Urinary bladder (tissue), 4 donors: Measurements from ENCODE around the gene ATP8A2. TPM values are rescaled to one million over a fixed set of nuclear protein-coding genes. Genes with fewer than 3 reads are reported as not detected.

ENCODE experiments used
- DNase-seq: peaks from one replicate; pipeline ENCODE4 v3.0.0-alpha.2; 2015; ENCODE audit errors: extremely low spot score
- H3K27ac ChIP-seq: one replicate; pipeline ENCODE4 v1.5.1; 2013; ENCODE audit warnings: low read depth, mild to moderate bottlenecking, moderate library complexity
- H3K36me3 ChIP-seq: one replicate; pipeline ENCODE4 v1.6.1; 2013; ENCODE audit warnings: mild to moderate bottlenecking, moderate library complexity; ENCODE audit not compliant: insufficient read depth
- H3K4me1 ChIP-seq: one replicate; pipeline ENCODE4 v1.6.1; 2013; ENCODE audit warnings: mild to moderate bottlenecking, moderate library complexity; ENCODE audit not compliant: insufficient read depth
- H3K4me3 ChIP-seq: one replicate; pipeline ENCODE4 v1.5.1; 2013; ENCODE audit warnings: low read depth, low read length
- WGBS: extraction: QIAGEN DNeasy Blood & Tissue Kit; methylation state at CpG from one replicate; pipeline ENCODE4 v1.1.7; 2013; 5-methylcytosine and 5-hydroxymethylcytosine counted together
- polyA plus RNA-seq: library from polyadenylated mRNA; stranded (reverse); fragments of 200-250 nt; gene quantifications from one replicate; pipeline ENCODE4 v1.2.3, GENCODE V29; 2013
- total RNA-seq: library from RNA; depleted of rRNA; stranded (reverse); fragments of >200 nt; gene quantifications from one replicate; pipeline ENCODE4 v1.2.3, GENCODE V29; 2014
- donor health status: healthy with polysubstance abuse.
- donor health status: healthy.

Gene ATP8A2
- total and polyA plus RNA-seq, 2 donors = 1.4 to 1.5 TPM

DNA sequence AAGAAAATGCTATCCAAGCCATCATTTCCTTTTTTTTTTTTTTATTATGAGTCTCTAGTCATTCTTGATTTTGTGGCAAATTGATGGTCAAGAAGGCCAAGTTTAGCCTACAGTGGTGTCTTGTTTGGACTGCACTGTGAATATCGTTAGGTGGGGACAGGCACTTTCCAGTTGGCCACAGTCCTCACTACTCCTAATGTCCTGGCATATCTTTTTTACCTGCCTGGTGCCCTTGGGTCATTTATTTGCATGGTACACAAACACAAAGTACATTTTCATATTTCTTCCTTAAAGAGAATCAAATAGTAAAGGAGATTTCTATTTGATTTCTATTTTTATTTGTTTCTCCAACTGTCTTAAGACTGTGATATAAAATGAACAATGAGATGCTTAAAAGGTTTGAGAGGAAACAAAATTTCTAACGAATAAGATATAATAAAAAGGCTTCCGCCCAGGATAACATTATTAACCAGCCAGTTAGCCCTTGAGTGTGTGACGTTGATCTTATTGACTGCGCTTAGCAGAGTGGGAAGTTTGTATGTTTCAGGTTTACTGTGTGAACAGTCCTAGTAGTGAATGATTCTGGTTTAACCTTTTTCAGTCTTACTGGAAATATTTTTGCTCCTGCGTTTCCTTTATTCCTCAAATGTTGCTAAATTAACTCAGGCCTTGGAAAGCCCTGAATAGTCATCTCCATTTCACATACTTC lies 312.0 kb downstream of the ATP8A2 start:
- DNase-seq = no peak
- H3K27ac ChIP-seq = no peak overlapping the region
- H3K4me3 ChIP-seq = no peak overlapping the region
- no peaks in the 10 kb centered on the region for H3K36me3 ChIP-seq
- WGBS = 88% methylated on average over 6 of the region's 6 CpGs
- H3K4me1 ChIP-seq = no peaks in the 10 kb centered on the region

DNA sequence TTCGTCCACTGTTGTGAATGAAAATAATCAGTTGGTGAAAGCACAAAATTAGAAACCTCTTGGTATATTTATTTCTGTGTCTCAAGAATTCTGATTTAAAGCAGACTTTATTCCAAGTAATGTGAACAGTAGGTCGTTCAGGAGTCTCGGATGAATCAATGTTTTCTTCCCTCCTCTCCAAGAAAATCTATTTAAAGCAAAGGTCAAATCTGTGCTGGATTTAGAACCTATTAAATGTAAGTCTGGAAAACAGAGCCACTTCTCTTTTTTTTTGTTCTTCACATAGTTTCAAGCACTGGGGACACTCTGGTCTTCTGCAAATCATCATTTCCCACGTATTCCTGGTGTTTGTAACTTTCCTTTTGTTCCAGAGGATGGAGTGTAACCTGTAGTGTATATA lies 312.7 kb downstream of the ATP8A2 start:
- no peak for DNase-seq
- H3K4me1 ChIP-seq = no peaks in the 10 kb centered on the region
- no peak overlapping the region for H3K27ac ChIP-seq
- H3K36me3 ChIP-seq = no peaks in the 10 kb centered on the region
- WGBS = 48% methylated on average over 4 of the region's 4 CpGs
- no peak overlapping the region for H3K4me3 ChIP-seq

DNA sequence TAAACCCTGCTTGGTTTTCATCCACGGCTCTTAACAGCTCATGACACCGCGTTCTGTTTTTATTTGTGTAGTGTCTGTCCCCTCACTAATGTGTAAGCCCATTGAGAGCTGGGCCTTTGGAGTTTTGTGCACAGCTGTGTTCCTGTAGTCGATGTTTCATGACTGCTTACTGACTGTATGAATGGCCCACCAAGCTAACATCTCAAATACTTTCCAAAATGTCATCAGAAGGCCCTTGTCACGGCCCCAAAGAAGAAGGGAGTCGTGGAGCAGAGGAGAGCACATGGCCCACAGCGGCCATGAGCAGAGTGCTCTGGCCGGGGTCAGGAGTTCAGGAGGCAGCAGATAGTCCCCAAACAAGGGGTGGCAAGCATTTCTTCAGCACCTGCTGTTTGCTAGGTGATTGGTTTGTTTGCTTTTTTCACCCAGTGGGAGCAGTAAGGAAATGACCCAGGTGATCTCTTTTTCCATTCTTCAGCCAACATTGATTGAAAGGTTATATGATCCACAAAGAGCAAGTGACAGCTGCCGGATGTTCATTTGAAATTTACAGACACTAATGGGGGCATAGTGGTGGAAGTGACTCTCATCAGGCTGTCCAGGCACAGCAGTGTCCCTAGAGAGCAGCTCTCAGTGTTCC lies 315.2 kb downstream of the ATP8A2 start:
- H3K36me3 ChIP-seq = no peaks in the 10 kb centered on the region
- no peaks in the 10 kb centered on the region for H3K4me1 ChIP-seq
- no peak overlapping the region for H3K27ac ChIP-seq
- 88% methylated on average over 9 of the region's 9 CpGs for WGBS
- H3K4me3 ChIP-seq = no peak overlapping the region
- DNase-seq = no peak

DNA sequence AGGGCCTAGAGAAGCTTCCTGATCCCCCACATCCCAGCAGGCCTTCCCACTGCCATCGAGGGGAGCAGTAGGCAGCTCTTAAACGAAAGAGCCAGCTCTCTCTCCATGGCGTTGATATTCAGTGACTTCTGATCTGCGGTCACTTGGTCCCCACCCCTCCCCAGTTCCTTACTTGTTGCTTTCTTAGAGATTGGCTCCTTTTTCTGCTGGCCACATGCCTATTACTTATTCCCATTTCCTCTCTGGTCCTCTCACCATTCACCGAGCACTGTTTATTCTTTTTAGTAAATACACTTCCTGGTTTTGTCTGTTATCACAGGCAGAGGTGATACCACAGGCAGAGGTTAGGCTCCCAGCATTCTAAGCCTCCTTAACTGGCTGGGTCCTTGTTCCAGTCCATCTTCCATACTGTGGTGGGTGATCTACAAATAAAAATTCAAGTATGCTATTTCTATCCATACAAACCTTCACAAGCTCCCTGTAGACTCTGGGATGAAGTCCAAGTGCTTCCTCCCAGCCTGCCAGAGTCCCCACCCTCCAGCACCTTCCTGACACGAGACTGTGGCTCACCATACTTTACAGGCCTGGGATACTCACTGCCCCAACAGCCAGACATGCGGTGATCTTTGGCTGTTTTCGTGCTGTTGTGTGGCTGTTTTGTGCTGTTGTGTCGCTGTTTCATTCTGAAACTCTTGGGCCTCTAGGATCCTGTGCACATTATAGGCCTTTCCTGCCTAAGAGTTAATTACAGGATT lies 315.9 kb downstream of the ATP8A2 start:
- DNase-seq = no peak
- Histone ChIP-seq H3K4me3 (no peak overlapping the region), H3K4me1 (no peaks in the 10 kb centered on the region), H3K27ac (no peak overlapping the region), H3K36me3 (no peaks in the 10 kb centered on the region)
- WGBS = 55% methylated on average over 9 of the region's 9 CpGs

DNA sequence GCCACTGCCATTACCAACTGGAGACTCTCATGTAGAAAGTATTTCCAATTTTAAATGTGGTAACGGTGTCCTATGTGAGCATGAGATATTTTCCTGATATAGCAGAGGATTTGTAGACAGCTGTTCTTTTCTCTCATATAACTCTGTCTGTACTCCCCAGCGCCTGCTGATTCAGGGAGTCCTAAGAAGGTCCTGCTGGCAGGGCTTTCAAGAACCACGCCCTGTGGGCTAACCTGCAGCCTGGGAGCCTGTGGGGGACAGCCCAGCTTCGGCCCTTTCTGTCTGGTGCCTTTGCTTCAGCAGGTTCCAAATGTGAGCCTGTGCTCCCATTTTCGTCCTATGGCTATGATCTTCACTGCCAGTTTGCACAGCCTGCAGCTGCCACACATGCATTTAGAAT lies 316.8 kb downstream of the ATP8A2 start:
- no peak for DNase-seq
- Histone ChIP-seq H3K27ac (no peak overlapping the region), H3K4me3 (no peak overlapping the region), H3K36me3 (no peaks in the 10 kb centered on the region), H3K4me1 (no peaks in the 10 kb centered on the region)
- 68% methylated on average over 5 of the region's 5 CpGs for WGBS

DNA sequence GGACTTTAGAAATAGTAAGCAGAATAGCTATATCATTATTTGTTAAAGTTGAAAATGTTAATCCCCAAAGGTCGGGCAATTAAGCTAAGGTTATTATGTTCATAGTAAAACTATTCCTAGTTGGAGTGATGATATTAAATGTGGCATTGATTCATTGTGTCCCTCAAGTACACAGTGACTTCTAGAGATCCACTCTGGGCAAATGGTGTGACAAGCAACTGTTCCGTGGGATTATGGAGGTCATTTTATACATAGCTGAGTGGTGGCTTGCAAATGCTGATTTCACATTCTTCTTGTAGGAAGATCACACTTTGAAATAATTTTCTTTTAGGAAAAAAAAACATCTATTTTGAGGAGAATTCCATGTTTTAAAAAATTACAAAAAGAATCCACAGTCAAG lies 317.8 kb downstream of the ATP8A2 start:
- no peak for DNase-seq
- Histone ChIP-seq H3K27ac (no peak overlapping the region), H3K36me3 (no peaks in the 10 kb centered on the region), H3K4me3 (no peak overlapping the region), H3K4me1 (no peaks in the 10 kb centered on the region)
- 86% methylated on average over 2 of the region's 2 CpGs for WGBS

DNA sequence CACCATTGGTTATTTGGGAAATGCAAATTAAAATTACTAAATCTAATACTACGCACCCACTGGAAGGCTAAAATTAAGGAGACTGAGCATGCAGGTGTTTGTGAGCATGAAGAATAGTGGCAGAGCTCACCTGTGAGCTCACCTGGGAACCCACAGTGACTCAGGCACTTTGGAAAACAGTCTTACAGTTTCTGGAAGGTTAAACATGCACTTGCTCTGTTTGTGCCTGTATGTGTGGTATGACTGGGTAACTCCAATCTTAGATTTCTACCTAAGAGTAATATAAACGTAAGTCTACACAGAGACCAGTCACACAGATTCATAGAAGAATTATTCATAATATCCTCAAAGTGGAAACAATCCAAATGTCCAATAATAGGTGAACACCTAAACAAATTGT lies 318.8 kb downstream of the ATP8A2 start:
- Histone ChIP-seq H3K27ac (no peak overlapping the region), H3K36me3 (no peaks in the 10 kb centered on the region), H3K4me1 (no peaks in the 10 kb centered on the region), H3K4me3 (no peak overlapping the region)
- no peak for DNase-seq
- WGBS = 90% methylated on average over 2 of the region's 2 CpGs

DNA sequence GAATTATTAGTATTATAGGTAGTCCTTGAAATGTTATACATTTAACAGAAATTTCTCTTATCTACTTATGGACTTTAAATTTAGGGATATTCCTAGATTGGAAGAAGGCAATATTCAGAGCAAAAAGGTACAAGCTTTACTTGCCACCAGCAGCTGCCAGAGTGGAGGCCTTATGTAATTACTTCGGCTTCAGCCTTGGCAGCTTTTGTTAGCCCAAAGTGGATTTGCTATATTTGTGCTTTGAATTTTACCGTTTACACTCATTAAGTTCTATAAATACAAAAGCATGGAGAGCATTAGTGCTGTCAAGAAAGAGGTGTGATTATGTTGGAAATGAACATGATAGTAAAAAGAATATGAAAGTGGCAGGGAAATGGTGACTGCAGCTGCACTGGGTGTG lies 319.9 kb downstream of the ATP8A2 start:
- H3K36me3 ChIP-seq = no peaks in the 10 kb centered on the region
- H3K4me1 ChIP-seq = no peaks in the 10 kb centered on the region
- no peak overlapping the region for H3K4me3 ChIP-seq
- WGBS = 42% methylated on average over 2 of the region's 2 CpGs
- DNase-seq = no peak
- H3K27ac ChIP-seq = no peak overlapping the region

DNA sequence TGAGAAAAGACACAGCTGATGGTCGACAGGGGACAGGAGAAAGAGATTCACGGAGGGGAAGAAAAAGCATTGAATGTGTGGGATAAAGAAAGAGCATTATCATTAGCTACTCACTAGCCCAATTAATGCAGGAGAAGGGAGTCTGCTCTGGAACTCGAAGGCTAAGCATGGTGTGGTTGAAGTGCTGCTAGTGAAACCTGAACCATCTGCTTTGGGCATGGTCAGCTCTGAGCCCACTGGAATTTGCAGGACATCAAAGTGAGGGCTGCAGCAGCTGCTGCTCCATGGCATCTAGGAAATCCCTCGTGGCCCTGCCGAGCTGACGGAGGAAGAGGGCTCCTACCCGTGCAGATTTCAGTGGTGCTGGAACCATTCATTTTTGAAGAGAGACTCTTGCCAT lies 320.3 kb downstream of the ATP8A2 start:
- no peak overlapping the region for H3K4me3 ChIP-seq
- H3K4me1 ChIP-seq = no peaks in the 10 kb centered on the region
- H3K36me3 ChIP-seq = no peaks in the 10 kb centered on the region
- H3K27ac ChIP-seq = no peak overlapping the region
- 22% methylated on average over 7 of the region's 7 CpGs for WGBS
- no peak for DNase-seq

DNA sequence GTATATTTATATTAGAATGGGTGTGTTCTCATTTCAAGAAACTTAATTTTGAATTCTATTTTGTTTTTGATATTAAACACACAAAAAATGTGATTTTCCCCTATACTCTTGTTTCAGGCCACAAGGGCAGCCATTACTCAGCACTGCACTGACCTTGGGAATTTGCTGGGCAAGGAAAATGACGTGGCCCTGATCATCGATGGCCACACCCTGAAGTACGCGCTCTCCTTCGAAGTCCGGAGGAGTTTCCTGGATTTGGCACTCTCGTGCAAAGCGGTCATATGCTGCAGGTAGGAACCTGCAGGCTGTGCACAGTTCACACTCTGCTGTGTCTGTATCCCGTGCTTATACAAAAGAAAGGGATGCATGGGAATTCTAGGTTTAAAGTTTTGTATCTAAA lies 327.3 kb downstream of the ATP8A2 start:
- DNase-seq = no peak
- Histone ChIP-seq H3K36me3 (no peaks in the 10 kb centered on the region), H3K27ac (no peak overlapping the region), H3K4me1 (no peaks in the 10 kb centered on the region), H3K4me3 (no peak overlapping the region)
- WGBS = 85% methylated on average over 9 of the region's 9 CpGs

DNA sequence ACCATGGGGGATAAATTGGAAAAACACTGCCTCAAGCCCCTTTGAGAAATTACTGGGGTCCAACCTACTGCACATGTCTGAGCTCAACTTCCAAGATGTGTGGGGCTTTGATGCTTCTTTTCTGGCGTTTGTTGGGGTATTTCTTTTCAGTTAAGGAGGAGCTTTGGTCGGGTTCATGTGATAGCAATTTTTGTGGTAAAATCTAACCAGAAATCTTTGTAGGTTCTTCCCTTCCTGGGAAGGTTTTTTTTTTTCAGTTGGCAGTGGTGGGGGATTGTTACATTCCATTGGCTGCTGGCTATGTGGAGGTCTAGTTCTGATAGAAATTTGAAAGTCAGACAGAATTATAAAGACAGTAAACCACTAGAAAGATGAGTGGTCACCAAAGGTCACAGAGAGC lies 327.8 kb downstream of the ATP8A2 start:
- Histone ChIP-seq H3K4me3 (no peak overlapping the region), H3K27ac (no peak overlapping the region), H3K4me1 (no peaks in the 10 kb centered on the region), H3K36me3 (no peaks in the 10 kb centered on the region)
- WGBS = 60% methylated on average over 2 of the region's 2 CpGs
- DNase-seq = no peak

DNA sequence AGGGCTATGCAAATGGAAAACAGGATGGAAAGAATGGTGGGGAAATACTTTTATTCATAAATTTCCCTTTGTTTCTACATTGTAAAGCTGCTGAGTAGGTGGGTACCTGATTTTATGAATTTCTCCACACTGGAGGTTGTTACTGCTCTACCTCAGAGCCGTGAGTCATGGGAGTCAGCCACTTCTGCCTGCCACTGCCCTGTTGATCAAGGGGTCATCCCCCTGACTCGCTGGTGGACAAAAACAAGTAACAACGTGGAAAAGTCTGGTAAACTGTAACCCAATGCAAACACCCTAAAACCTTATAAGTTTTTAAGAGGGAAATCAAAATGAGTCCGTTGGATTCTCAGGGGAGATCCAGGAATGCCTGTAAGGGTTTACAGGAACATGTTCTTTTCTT lies 329.5 kb downstream of the ATP8A2 start:
- Histone ChIP-seq H3K36me3 (no peaks in the 10 kb centered on the region), H3K4me3 (no peak overlapping the region), H3K4me1 (no peaks in the 10 kb centered on the region), H3K27ac (no peak overlapping the region)
- 77% methylated on average over 4 of the region's 4 CpGs for WGBS
- no peak for DNase-seq

DNA sequence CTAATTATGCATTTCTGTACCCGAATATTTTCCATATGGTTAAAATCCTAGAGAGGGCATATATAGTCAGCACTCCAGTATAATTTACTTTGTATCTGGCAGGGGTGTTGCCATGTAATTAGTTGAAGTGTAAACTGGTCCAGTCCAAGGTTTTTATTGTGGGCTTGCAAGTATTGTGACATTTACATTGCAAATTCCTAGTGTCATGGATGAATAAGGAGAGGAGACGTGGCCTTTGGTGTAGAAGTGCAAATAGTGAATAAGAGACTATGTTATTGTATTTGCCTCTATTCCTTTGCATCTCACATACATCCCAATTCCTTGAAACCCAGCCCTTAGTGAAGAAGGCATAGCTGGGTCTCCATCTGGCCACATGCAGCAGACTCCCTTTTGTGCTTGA lies 330.6 kb downstream of the ATP8A2 start:
- DNase-seq = no peak
- H3K36me3 ChIP-seq = no peaks in the 10 kb centered on the region
- no peak overlapping the region for H3K4me3 ChIP-seq
- WGBS = 89% methylated on average over 2 of the region's 2 CpGs
- no peaks in the 10 kb centered on the region for H3K4me1 ChIP-seq
- H3K27ac ChIP-seq = no peak overlapping the region

DNA sequence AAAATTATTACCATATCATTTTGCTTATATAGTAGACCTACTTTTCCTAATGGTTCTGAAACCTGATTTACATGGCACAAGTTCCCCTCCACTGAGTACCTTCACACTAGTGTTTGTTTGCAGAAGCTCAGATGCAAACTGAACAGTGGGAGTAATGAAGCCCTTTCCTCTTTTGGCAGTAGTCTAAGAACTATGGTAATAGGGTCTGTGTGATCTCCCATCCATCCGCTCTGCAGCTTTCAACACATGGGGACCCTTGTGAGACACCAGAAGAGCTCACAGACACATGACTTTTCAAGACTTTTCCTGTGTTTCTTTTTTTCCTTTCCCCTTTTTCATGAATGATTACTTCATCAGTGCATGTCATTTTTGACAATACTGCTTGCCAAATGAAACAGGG lies 336.0 kb downstream of the ATP8A2 start:
- H3K36me3 ChIP-seq = no peaks in the 10 kb centered on the region
- H3K4me3 ChIP-seq = no peak overlapping the region
- WGBS = 75% methylated on average over 1 of the region's 1 CpG
- no peak for DNase-seq
- no peak overlapping the region for H3K27ac ChIP-seq
- no peaks in the 10 kb centered on the region for H3K4me1 ChIP-seq
